Right atrium auricular region (tissue), 2 donors: ENCODE results near the gene STK39. TPM values are rescaled to one million over a fixed set of nuclear protein-coding genes. Genes with fewer than 3 reads are reported as not detected.

Source experiments
- DNase-seq: peaks from one replicate; pipeline ENCODE4 v3.0.0-alpha.2; 2019; ENCODE audit warnings: low spot score
- H3K27ac ChIP-seq, 2 donors: fragments of 200-600 bp; sonication (generic); 1 replicate in 1 of 2; 2 replicates in 1 of 2; pipeline ENCODE4 v1.5.1; 2016 to 2019
- H3K27me3 ChIP-seq, 2 donors: fragments of 200-600 bp; sonication (generic); one replicate each; pipeline versions ENCODE4 v1.5.1 to v1.6.0; 2017 to 2019
- H3K36me3 ChIP-seq: fragments of 200-600 bp; sonication (generic); one replicate; pipeline ENCODE4 v1.5.1; 2016
- H3K4me1 ChIP-seq, 2 donors: fragments of 200-600 bp; sonication (generic); one replicate each; pipeline versions ENCODE4 v1.5.1 to v1.6.0; 2017 to 2019
- H3K4me3 ChIP-seq, 2 donors: fragments of 200-600 bp; sonication (generic); 1 replicate in 1 of 2; 2 replicates in 1 of 2; pipeline ENCODE4 v1.5.1; 2017 to 2019; ENCODE audit warnings: mild to moderate bottlenecking in 1 of 2, moderate library complexity in 1 of 2
- H3K9me3 ChIP-seq, 2 donors: fragments of 200-600 bp; sonication (generic); one replicate each; pipeline ENCODE4 v1.5.1; 2019
- total RNA-seq, 2 donors: library from RNA; depleted of rRNA; stranded (reverse); fragments of >200 nt; gene quantifications; one replicate each; pipeline ENCODE4 v1.1.0, GENCODE V29; 2016
- TF ChIP-seq, protein P1 (sequence below), 2 donors: fragments of 200-600 bp; sonication (generic); IDR thresholded peaks; one replicate each; pipeline ENCODE4 v1.5.1; 2019; ENCODE audit warnings: antibody characterized with exemption in 2 of 2

STK39 gene
- total RNA-seq, 2 donors from 2014 or later, result 6.0 to 13.6 TPM

- Histone ChIP-seq H3K9me3 (no peaks in the 10 kb centered on the region), H3K4me3 (no peak overlapping the region), H3K4me1 (peaks cover 0 to 24% of the 10 kb centered on the region in 2 donors), H3K36me3 (no peaks in the 10 kb centered on the region), H3K27me3 (no peaks in the 10 kb centered on the region), H3K27ac (no peak overlapping the region)
- no peak for DNase-seq
- TF ChIP-seq, protein P1, sequence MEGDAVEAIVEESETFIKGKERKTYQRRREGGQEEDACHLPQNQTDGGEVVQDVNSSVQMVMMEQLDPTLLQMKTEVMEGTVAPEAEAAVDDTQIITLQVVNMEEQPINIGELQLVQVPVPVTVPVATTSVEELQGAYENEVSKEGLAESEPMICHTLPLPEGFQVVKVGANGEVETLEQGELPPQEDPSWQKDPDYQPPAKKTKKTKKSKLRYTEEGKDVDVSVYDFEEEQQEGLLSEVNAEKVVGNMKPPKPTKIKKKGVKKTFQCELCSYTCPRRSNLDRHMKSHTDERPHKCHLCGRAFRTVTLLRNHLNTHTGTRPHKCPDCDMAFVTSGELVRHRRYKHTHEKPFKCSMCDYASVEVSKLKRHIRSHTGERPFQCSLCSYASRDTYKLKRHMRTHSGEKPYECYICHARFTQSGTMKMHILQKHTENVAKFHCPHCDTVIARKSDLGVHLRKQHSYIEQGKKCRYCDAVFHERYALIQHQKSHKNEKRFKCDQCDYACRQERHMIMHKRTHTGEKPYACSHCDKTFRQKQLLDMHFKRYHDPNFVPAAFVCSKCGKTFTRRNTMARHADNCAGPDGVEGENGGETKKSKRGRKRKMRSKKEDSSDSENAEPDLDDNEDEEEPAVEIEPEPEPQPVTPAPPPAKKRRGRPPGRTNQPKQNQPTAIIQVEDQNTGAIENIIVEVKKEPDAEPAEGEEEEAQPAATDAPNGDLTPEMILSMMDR (IDR thresholded peaks at IDR 0.05), result no peak
Measured at GRCh38 chr2:168241746-168242145, 5.6 kb downstream of the STK39 start.

- H3K4me3 ChIP-seq, result no peak overlapping the region
- TF ChIP-seq, protein P1 (IDR thresholded peaks at IDR 0.05), result no peak
- no peaks in the 10 kb centered on the region for H3K27me3 ChIP-seq
- no peak for DNase-seq
- no peaks in the 10 kb centered on the region for H3K9me3 ChIP-seq
- H3K36me3 ChIP-seq, result no peaks in the 10 kb centered on the region
- H3K27ac ChIP-seq, result no peak overlapping the region
- H3K4me1 ChIP-seq, result peaks cover 0 to 23% of the 10 kb centered on the region in 2 donors
Measured at GRCh38 chr2:168241208-168241607, 6.2 kb downstream of the STK39 start.

GRCh38 chr2:168239281-168239680 is 8.1 kb downstream of the STK39 start:
- Histone ChIP-seq H3K27ac (no peak overlapping the region), H3K4me3 (no peak overlapping the region), H3K27me3 (no peaks in the 10 kb centered on the region), H3K4me1 (peaks cover 0 to 13% of the 10 kb centered on the region in 2 donors), H3K9me3 (no peaks in the 10 kb centered on the region), H3K36me3 (no peaks in the 10 kb centered on the region)
- TF ChIP-seq, protein P1 (IDR thresholded peaks at IDR 0.05), result no peak
- DNase-seq, result no peak

GRCh38 chr2:168237741-168238140 is 9.7 kb downstream of the STK39 start:
- DNase-seq, result no peak
- Histone ChIP-seq H3K4me3 (no peak overlapping the region), H3K9me3 (no peaks in the 10 kb centered on the region), H3K27ac (no peak overlapping the region), H3K27me3 (no peaks in the 10 kb centered on the region), H3K4me1 (peaks cover 0 to 13% of the 10 kb centered on the region in 2 donors), H3K36me3 (no peaks in the 10 kb centered on the region)
- TF ChIP-seq, protein P1 (IDR thresholded peaks at IDR 0.05), result no peak

- Histone ChIP-seq H3K9me3 (peaks cover 0 to 4% of the 10 kb centered on the region in 2 donors), H3K4me3 (no peak overlapping the region), H3K27ac (no peak overlapping the region), H3K36me3 (no peaks in the 10 kb centered on the region), H3K4me1 (no peaks in the 10 kb centered on the region), H3K27me3 (no peaks in the 10 kb centered on the region)
- no peak for DNase-seq
- TF ChIP-seq, protein P1 (IDR thresholded peaks at IDR 0.05), result no peak
Measured at GRCh38 chr2:168234407-168235085, 12.8 kb downstream of the STK39 start.
